ENCODE data around the gene COPG2.
"Not testable (repeated sequence)": the region's sequence is repeated elsewhere in the genome, so short reads cannot be mapped to it uniquely, and the experiment has no call there.

Gene COPG2

GRCh38 chr7:130521258-130521951 is 147.1 kb downstream of the COPG2 start:
- DNase-seq (ENCODE audit: low read depth): no peak
- no peak for TF ChIP-seq CTCF (IDR thresholded peaks at IDR 0.05; ENCODE audit: insufficient read depth, low read depth, low read length, missing control alignments)

DNA sequence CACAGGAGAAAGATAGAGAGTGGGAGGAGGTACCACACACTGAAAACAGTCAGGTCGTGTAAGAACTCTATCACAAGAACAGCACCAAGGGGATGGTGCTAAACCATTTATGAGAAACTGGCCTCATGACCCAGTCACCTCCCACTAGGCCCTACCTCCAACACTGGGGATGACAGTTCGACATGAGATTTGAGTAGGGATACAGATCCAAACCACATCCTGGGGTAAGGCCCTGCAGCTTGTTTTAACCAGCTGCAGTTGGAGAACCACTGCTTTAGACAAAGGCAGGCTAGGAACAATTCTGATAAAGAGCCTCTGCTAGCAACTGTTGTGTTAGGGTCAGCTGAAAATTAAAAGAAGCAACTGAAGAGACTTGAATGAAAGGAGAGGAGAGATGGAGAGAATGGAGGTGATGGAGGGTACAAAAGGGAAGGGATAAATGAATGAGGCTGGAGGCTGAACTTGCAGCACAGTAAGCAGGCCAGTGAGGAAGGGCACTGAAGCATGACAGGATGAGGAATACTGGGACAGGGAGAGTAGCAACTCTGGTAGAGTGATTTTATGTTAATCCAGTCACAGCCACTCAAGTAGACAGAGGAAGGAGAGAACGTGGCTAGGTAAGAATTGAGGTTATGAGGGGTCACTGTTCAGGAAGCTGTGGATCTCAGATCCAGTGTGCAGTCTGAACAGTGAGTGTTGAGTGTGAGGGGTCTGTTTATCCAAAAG is 153.1 kb downstream of the COPG2 start:
- no peak for DNase-seq (ENCODE audit: low read depth)

More at GRCh38 chr7:130521258-130521951, 147.1 kb downstream of the COPG2 start:
- H3K4me3 ChIP-seq (ENCODE audit: low read depth, low read length): no peak overlapping the region

GRCh38 chr7:130513447-130513846 is 155.1 kb downstream of the COPG2 start:
- H3K4me3 ChIP-seq (ENCODE audit: low read depth, low read length): no peak overlapping the region
- TF ChIP-seq CTCF (IDR thresholded peaks at IDR 0.05; ENCODE audit: insufficient read depth, low read depth, low read length, missing control alignments): no peak
- no peak for DNase-seq (ENCODE audit: low read depth)

More for the DNA sequence above, 153.1 kb downstream of the COPG2 start:
- no peak overlapping the region for H3K4me3 ChIP-seq (ENCODE audit: low read depth, low read length)
- TF ChIP-seq CTCF (IDR thresholded peaks at IDR 0.05; ENCODE audit: insufficient read depth, low read depth, low read length, missing control alignments): no peak

DNA sequence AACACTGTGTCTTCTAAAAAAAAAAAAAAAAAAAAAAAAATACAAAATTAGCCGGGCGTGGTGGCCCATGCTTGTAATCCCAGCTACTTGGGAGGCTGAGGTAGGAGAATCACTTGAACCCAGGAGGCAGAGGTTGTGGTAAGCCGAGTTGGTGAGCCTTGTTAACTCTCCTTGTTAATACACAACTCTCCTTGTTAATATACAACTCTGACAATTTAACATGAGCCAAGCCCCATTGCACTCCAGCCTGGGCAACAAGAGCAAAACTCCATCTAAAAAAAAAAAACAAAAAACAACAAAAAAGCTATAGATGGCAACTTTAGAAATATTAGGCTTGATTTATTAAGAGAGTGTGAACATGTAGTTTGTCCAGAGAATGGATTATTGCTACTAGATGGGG is 156.5 kb downstream of the COPG2 start:
- DNase-seq (ENCODE audit: low read depth); H3K4me3 ChIP-seq (ENCODE audit: low read depth, low read length): not testable (repeated sequence)

DNA sequence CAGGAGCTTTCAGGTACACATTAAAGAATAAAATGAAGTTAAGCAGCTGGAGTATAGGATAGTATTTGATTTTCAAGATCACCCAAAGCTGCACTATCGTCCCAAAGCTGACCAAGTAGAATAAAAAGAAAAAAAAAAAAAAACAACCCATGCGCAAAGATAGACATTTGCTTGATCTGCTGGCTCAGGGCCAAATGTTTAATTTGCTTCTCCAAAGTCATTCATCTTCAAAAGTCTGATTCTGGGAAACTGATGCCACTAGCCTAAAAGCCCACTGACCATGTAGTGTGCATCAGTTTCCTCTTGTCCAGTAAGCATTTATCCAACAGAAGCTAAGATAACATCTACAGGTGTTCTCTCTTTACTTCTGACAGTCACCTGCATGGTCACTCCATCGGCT is 162.2 kb downstream of the COPG2 start:
- H3K4me3 ChIP-seq (ENCODE audit: low read depth, low read length): no peak overlapping the region
- TF ChIP-seq CTCF (IDR thresholded peaks at IDR 0.05; ENCODE audit: insufficient read depth, low read depth, low read length, missing control alignments): no peak
- no peak for DNase-seq (ENCODE audit: low read depth)

DNA sequence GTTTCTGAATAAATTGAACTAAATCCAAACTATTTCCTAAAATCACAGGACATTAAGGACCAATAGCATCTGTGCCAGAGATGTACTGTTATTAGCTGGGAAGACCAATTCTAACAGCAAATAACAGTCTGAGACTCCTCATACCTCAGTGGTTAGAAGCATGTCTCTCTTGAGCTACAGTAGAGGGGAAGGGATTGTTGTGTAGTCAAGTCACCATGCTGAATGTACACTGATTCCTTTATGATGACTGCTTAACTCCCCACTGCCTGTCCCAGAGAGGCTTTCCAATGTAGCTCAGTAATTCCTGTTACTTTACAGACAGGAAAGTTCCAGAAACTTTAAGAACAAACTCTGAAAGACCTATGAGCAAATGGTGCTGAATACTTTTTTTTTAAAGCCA is 162.8 kb downstream of the COPG2 start:
- DNase-seq (ENCODE audit: low read depth): no peak
- TF ChIP-seq CTCF (IDR thresholded peaks at IDR 0.05; ENCODE audit: insufficient read depth, low read depth, low read length, missing control alignments): no peak

DNA sequence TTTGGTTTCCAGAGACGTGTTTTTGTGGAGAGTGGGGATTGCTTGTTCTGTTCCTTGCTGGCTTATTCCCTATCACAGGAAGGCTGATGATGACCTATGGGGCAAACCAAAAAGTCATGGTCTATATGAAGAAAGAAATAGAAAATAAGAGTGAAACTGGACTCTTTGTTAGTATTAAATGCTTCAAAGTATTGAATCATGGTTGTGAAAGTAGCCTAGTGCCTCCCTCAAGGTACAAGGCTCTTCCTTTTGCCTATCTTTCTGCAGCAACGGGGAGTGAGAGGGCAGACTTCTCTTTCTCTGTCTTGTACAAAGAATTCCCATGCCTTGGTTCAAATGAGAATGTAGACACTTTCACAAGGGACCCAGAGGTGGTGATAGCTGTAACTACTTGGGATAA is 167.6 kb downstream of the COPG2 start:
- no peak for DNase-seq (ENCODE audit: low read depth)
- H3K4me3 ChIP-seq (ENCODE audit: low read depth, low read length): no peak overlapping the region
- no peak for TF ChIP-seq CTCF (IDR thresholded peaks at IDR 0.05; ENCODE audit: insufficient read depth, low read depth, low read length, missing control alignments)

More for the DNA sequence above, 162.8 kb downstream of the COPG2 start:
- H3K4me3 ChIP-seq (ENCODE audit: low read depth, low read length): no peak overlapping the region
